ENCODE results near the gene AKR1C4.
"Not testable (repeated sequence)": the region's sequence is repeated elsewhere in the genome, so short reads cannot be mapped to it uniquely, and the experiment has no call there.

AKR1C4 gene

GRCh38 chr10:5252177-5253037 is 55.8 kb downstream of the AKR1C4 start:
- Histone ChIP-seq H3K9ac (ENCODE audit: low read depth, low read length) (no peak overlapping the region), H3K36me3 (ENCODE audit: control insufficient read depth, insufficient read depth, low read length) (no peaks in the 10 kb centered on the region), H3K4me1 (ENCODE audit: control insufficient read depth, insufficient read depth, low read length) (no peaks in the 10 kb centered on the region), H3K27me3 (ENCODE audit: control insufficient read depth, insufficient read depth, low read length) (no peaks in the 10 kb centered on the region), H3K4me3 (ENCODE audit: low read depth, low read length) (no peak overlapping the region), H3K9me3 (ENCODE audit: control insufficient read depth, insufficient read depth, low read length) (no peaks in the 10 kb centered on the region)

DNA sequence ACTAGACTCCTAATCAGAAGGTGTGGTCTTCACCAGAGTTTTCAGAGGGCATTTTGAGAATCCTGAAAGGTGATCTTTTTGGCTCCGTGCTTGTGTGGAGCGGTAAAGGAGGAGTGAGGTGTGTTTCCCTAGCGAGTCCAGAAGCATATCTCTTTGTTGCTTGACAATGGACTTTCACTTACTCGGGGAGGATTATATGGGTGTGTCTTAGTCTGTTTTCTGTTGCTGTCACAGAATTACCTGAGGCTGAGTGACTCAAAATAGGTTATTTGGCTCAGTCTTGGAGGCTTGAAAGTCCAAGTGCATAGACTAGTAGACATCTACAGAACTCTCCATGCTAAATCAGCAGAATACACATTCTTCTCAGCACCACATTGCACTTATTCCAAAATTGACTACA is 57.9 kb downstream of the AKR1C4 start:
- no peaks in the 10 kb centered on the region for H3K4me1 ChIP-seq (ENCODE audit: control insufficient read depth, insufficient read depth, low read length)
- no peak overlapping the region for H3K4me3 ChIP-seq (ENCODE audit: low read depth, low read length)
- H3K27me3 ChIP-seq (ENCODE audit: control insufficient read depth, insufficient read depth, low read length), result no peaks in the 10 kb centered on the region
- no peaks in the 10 kb centered on the region for H3K9me3 ChIP-seq (ENCODE audit: control insufficient read depth, insufficient read depth, low read length)
- no peaks in the 10 kb centered on the region for H3K36me3 ChIP-seq (ENCODE audit: control insufficient read depth, insufficient read depth, low read length)
- no peak overlapping the region for H3K9ac ChIP-seq (ENCODE audit: low read depth, low read length)

DNA sequence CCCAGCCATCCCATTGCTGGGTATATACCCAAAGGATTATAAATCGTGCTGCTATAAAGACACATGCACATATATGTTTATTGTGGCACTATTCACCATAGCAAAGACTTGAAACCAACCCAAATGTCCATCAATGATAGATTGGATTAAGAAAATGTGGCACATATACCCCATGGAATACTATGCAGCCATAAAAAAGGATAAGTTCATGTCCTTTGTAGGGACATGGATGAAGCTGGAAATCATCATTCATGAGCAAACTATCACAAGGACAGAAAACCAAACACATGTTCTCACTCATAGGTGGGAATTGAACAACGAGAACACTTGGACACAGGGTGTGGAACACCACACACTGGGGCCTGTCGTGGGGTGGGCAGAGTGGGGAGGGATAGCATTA is 61.1 kb downstream of the AKR1C4 start:
- H3K27me3 ChIP-seq (ENCODE audit: control insufficient read depth, insufficient read depth, low read length); H3K4me1 ChIP-seq (ENCODE audit: control insufficient read depth, insufficient read depth, low read length); H3K4me3 ChIP-seq (ENCODE audit: low read depth, low read length); H3K9me3 ChIP-seq (ENCODE audit: control insufficient read depth, insufficient read depth, low read length); H3K9ac ChIP-seq (ENCODE audit: low read depth, low read length); H3K36me3 ChIP-seq (ENCODE audit: control insufficient read depth, insufficient read depth, low read length): not testable (repeated sequence)

GRCh38 chr10:5259132-5259951 is 62.7 kb downstream of the AKR1C4 start:
- Histone ChIP-seq H3K36me3 (ENCODE audit: control insufficient read depth, insufficient read depth, low read length) (no peaks in the 10 kb centered on the region), H3K4me1 (ENCODE audit: control insufficient read depth, insufficient read depth, low read length) (no peaks in the 10 kb centered on the region), H3K9me3 (ENCODE audit: control insufficient read depth, insufficient read depth, low read length) (peaks cover 5% of the 10 kb centered on the region), H3K27me3 (ENCODE audit: control insufficient read depth, insufficient read depth, low read length) (no peaks in the 10 kb centered on the region), H3K4me3 (ENCODE audit: low read depth, low read length) (no peak overlapping the region), H3K9ac (ENCODE audit: low read depth, low read length) (no peak overlapping the region)

- H3K9ac ChIP-seq (ENCODE audit: low read depth, low read length), result no peak overlapping the region
- H3K9me3 ChIP-seq (ENCODE audit: control insufficient read depth, insufficient read depth, low read length), result peaks cover 5% of the 10 kb centered on the region
- H3K36me3 ChIP-seq (ENCODE audit: control insufficient read depth, insufficient read depth, low read length), result no peaks in the 10 kb centered on the region
- no peaks in the 10 kb centered on the region for H3K4me1 ChIP-seq (ENCODE audit: control insufficient read depth, insufficient read depth, low read length)
- no peaks in the 10 kb centered on the region for H3K27me3 ChIP-seq (ENCODE audit: control insufficient read depth, insufficient read depth, low read length)
- no peak overlapping the region for H3K4me3 ChIP-seq (ENCODE audit: low read depth, low read length)
Observed at GRCh38 chr10:5259952-5260578, 63.4 kb downstream of the AKR1C4 start.

DNA sequence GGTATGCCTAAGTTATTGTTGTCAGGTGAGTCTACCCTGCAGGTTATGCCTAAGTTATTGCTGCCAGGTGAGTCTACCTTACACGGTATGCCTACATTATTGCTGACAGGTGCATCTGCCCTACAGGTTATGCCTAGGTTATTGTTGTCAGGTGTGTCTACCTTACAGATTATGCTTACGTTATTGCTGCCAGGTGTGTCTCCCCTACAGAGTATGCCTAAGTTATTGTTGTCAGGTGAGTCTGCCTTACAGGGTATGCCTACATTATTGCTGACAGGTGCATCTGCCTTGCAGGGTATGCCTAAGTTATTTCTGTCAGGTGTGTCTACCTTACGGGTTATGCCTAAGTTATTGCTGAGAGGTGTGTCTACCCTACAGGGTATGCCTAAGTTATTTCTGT is 64.2 kb downstream of the AKR1C4 start:
- Histone ChIP-seq H3K36me3 (ENCODE audit: control insufficient read depth, insufficient read depth, low read length) (no peaks in the 10 kb centered on the region), H3K9me3 (ENCODE audit: control insufficient read depth, insufficient read depth, low read length) (peaks cover 5% of the 10 kb centered on the region), H3K9ac (ENCODE audit: low read depth, low read length) (no peak overlapping the region), H3K4me3 (ENCODE audit: low read depth, low read length) (no peak overlapping the region), H3K4me1 (ENCODE audit: control insufficient read depth, insufficient read depth, low read length) (no peaks in the 10 kb centered on the region), H3K27me3 (ENCODE audit: control insufficient read depth, insufficient read depth, low read length) (no peaks in the 10 kb centered on the region)

DNA sequence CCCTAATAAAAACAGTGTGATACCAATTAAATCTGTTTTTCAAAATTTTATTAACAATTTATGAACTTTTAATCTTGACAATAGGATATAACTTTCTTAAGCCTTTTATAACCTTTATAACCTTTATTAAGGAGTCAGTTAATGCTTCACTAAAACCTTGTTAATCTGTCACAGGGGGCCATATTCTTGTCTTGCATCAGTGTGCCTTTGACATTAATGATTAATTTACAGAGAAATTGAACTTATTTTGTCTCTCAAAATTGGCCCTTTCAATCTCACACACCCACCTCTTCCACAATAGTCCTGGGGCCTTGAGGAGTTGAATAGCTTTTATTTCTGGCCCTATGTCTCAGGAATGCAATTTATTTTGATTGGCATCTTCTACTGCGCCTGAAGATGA is 68.5 kb downstream of the AKR1C4 start:
- no peaks in the 10 kb centered on the region for H3K4me1 ChIP-seq (ENCODE audit: control insufficient read depth, insufficient read depth, low read length)
- H3K27me3 ChIP-seq (ENCODE audit: control insufficient read depth, insufficient read depth, low read length), result no peaks in the 10 kb centered on the region
- no peak overlapping the region for H3K9ac ChIP-seq (ENCODE audit: low read depth, low read length)
- H3K4me3 ChIP-seq (ENCODE audit: low read depth, low read length), result no peak overlapping the region
- no peaks in the 10 kb centered on the region for H3K36me3 ChIP-seq (ENCODE audit: control insufficient read depth, insufficient read depth, low read length)
- peaks cover 5% of the 10 kb centered on the region for H3K9me3 ChIP-seq (ENCODE audit: control insufficient read depth, insufficient read depth, low read length)

- H3K36me3 ChIP-seq (ENCODE audit: control insufficient read depth, insufficient read depth, low read length), result no peaks in the 10 kb centered on the region
- H3K27me3 ChIP-seq (ENCODE audit: control insufficient read depth, insufficient read depth, low read length), result no peaks in the 10 kb centered on the region
- H3K9me3 ChIP-seq (ENCODE audit: control insufficient read depth, insufficient read depth, low read length), result peaks cover 5% of the 10 kb centered on the region
- no peak overlapping the region for H3K9ac ChIP-seq (ENCODE audit: low read depth, low read length)
- H3K4me3 ChIP-seq (ENCODE audit: low read depth, low read length), result no peak overlapping the region
- H3K4me1 ChIP-seq (ENCODE audit: control insufficient read depth, insufficient read depth, low read length), result no peaks in the 10 kb centered on the region
Observed at GRCh38 chr10:5266351-5266750, 69.7 kb downstream of the AKR1C4 start.

- Histone ChIP-seq H3K4me3 (ENCODE audit: low read depth, low read length) (no peak overlapping the region), H3K4me1 (ENCODE audit: control insufficient read depth, insufficient read depth, low read length) (no peaks in the 10 kb centered on the region), H3K9me3 (ENCODE audit: control insufficient read depth, insufficient read depth, low read length) (peaks cover 5% of the 10 kb centered on the region), H3K9ac (ENCODE audit: low read depth, low read length) (no peak overlapping the region), H3K27me3 (ENCODE audit: control insufficient read depth, insufficient read depth, low read length) (no peaks in the 10 kb centered on the region), H3K36me3 (ENCODE audit: control insufficient read depth, insufficient read depth, low read length) (no peaks in the 10 kb centered on the region)
Observed at GRCh38 chr10:5266804-5267203, 70.2 kb downstream of the AKR1C4 start.

GRCh38 chr10:5268234-5268633 is 71.6 kb downstream of the AKR1C4 start:
- no peak overlapping the region for H3K9ac ChIP-seq (ENCODE audit: low read depth, low read length)
- no peak overlapping the region for H3K4me3 ChIP-seq (ENCODE audit: low read depth, low read length)
- H3K36me3 ChIP-seq (ENCODE audit: control insufficient read depth, insufficient read depth, low read length), result no peaks in the 10 kb centered on the region
- H3K4me1 ChIP-seq (ENCODE audit: control insufficient read depth, insufficient read depth, low read length), result no peaks in the 10 kb centered on the region
- no peaks in the 10 kb centered on the region for H3K9me3 ChIP-seq (ENCODE audit: control insufficient read depth, insufficient read depth, low read length)
- no peaks in the 10 kb centered on the region for H3K27me3 ChIP-seq (ENCODE audit: control insufficient read depth, insufficient read depth, low read length)
